B cell (primary cell): ENCODE measurements around the gene ACAP2. TPM values are rescaled to one million over a fixed set of nuclear protein-coding genes. Genes with fewer than 3 reads are reported as not detected.

Experiments
- ATAC-seq: fragments of 200-7000 bp; cut with Tn5 transposase; one replicate; pipeline ENCODE4 v1.10.0; 2021; ENCODE audit warnings: low read depth, mild to moderate bottlenecking, moderate number of reproducible peaks, moderate library complexity
- CTCF ChIA-PET: fragments of 350-600 bp; sonication (Branson Sonifier 250); formaldehyde crosslinking; loops from one replicate; lab custom pipeline; 2021; ENCODE audit warnings: antibody characterized with exemption, inconsistent platforms; lab: Charles Lee
- POLR2A ChIA-PET: fragments of 350-600 bp; sonication (Branson Sonifier 250); formaldehyde crosslinking; loops from one replicate; lab custom pipeline; 2021; ENCODE audit warnings: antibody characterized with exemption; lab: Charles Lee
- DNase-seq: peaks from one replicate; pipeline ENCODE4 v3.0.0; 2013
- H2AFZ ChIP-seq: 2 replicates; pipeline ENCODE4 v1.6.1; 2012; ENCODE audit warnings: mild to moderate bottlenecking, low read depth, low read length; ENCODE audit not compliant: insufficient read depth, poor library complexity, severe bottlenecking
- H3K27ac ChIP-seq, 2 donors: 1 replicate in 1 of 2; 2 replicates in 1 of 2; pipeline ENCODE4 v1.5.1; 2012 to 2013; ENCODE audit warnings: low read length in 2 of 2, mild to moderate bottlenecking in 2 of 2, moderate library complexity in 1 of 2
- H3K27me3 ChIP-seq, 4 experiments: fragments of 200-600 bp in 1 of 4; sonication (generic) in 1 of 4; replicated peaks in 1 of 4; 1 replicate in 2 of 4; 2 replicates in 2 of 4; pipeline versions ENCODE4 v1.6.1 to v1.7.0; 2013 to 2016; ENCODE audit warnings: low read length in 3 of 4, mild to moderate bottlenecking in 2 of 4, mixed read lengths in 1 of 4, moderate library complexity in 1 of 4; ENCODE audit not compliant: insufficient read depth in 4 of 4, control insufficient read depth in 3 of 4; ENCODE audit errors: control extremely low read depth in 1 of 4
- H3K36me3 ChIP-seq, 2 experiments: replicated peaks in 1 of 2; 1 replicate in 1 of 2; 2 replicates in 1 of 2; pipeline versions ENCODE4 v1.6.1 to v1.7.1; 2013; ENCODE audit warnings: low read length in 1 of 2; ENCODE audit not compliant: insufficient read depth in 2 of 2, control insufficient read depth in 1 of 2; ENCODE audit errors: control extremely low read depth in 1 of 2, extremely low read depth in 1 of 2
- H3K4me1 ChIP-seq, 2 donors: fragments of 200-600 bp in 1 of 2; sonication (generic) in 1 of 2; 1 replicate in 1 of 2; 2 replicates in 1 of 2; pipeline versions ENCODE4 v1.5.1 to v1.6.1; 2013 to 2017; ENCODE audit warnings: low read length in 2 of 2; ENCODE audit not compliant: control insufficient read depth in 2 of 2, insufficient read depth in 2 of 2
- H3K4me2 ChIP-seq: replicated peaks from 2 replicates; pipeline ENCODE3; 2012; ENCODE audit warnings: mild to moderate bottlenecking, low read depth, low read length; ENCODE audit not compliant: poor library complexity, severe bottlenecking
- H3K4me3 ChIP-seq, 5 experiments: fragments of 200-600 bp in 1 of 5; sonication (generic) in 1 of 5; 1 replicate in 3 of 5; 2 replicates in 2 of 5; pipeline versions ENCODE4 v1.5.1 to v1.7.0; 2011 to 2016; ENCODE audit warnings: low read length in 4 of 5, mild to moderate bottlenecking in 4 of 5, low read depth in 2 of 5, control low read depth in 1 of 5, moderate library complexity in 1 of 5; ENCODE audit not compliant: insufficient read depth in 1 of 5; ENCODE audit errors: control extremely low read depth in 1 of 5, extremely low read depth in 1 of 5
- H3K79me2 ChIP-seq: fragments of 200-600 bp; sonication (generic); one replicate; pipeline ENCODE4 v1.6.0; 2016; ENCODE audit warnings: low read length; ENCODE audit not compliant: control insufficient read depth, insufficient read depth
- H3K9ac ChIP-seq: fragments of 200-600 bp; sonication (generic); 2 replicates; pipeline ENCODE4 v1.6.1; 2017; ENCODE audit warnings: mild to moderate bottlenecking, low read length, moderate library complexity
- H3K9me3 ChIP-seq, 3 donors: one replicate each; pipeline versions ENCODE4 v1.6.1 to v1.7.1; 2013; ENCODE audit warnings: low read length in 2 of 3; ENCODE audit not compliant: control insufficient read depth in 2 of 3, insufficient read depth in 1 of 3; ENCODE audit errors: control extremely low read depth in 1 of 3
- H4K20me1 ChIP-seq: 2 replicates; pipeline ENCODE4 v1.6.0; 2012; ENCODE audit warnings: mild to moderate bottlenecking, low read length; ENCODE audit not compliant: insufficient read depth, control insufficient read depth, poor library complexity, severe bottlenecking
- H3K27ac Mint-ChIP-seq: one replicate; pipeline ENCODE4 v1.8.0; 2021; ENCODE audit warnings: mixed read lengths
- H3K27me3 Mint-ChIP-seq: one replicate; pipeline ENCODE4 v1.8.0; 2021; ENCODE audit warnings: mixed read lengths
- H3K4me1 Mint-ChIP-seq: one replicate; pipeline ENCODE4 v1.8.0; 2021; ENCODE audit warnings: mixed read lengths
- H3K4me3 Mint-ChIP-seq: one replicate; pipeline ENCODE4 v1.8.0; 2021; ENCODE audit warnings: mixed read lengths
- H3K9me3 Mint-ChIP-seq: one replicate; pipeline ENCODE4 v1.8.0; 2022; ENCODE audit warnings: mixed read lengths; ENCODE audit not compliant: insufficient read depth
- CTCF ChIP-seq: fragments of 200-600 bp; IDR thresholded peaks from one replicate; pipeline ENCODE4 v1.8.0; 2022; ENCODE audit warnings: antibody characterized with exemption, mild to moderate bottlenecking
- EZH2 ChIP-seq: IDR thresholded peaks from 2 replicates; pipeline ENCODE4 v1.6.1; 2012; ENCODE audit warnings: borderline replicate concordance, low read depth, mild to moderate bottlenecking, moderate library complexity, low read length; ENCODE audit not compliant: insufficient read depth, poor library complexity, severe bottlenecking
- WGBS: methylation state at CpG from one replicate; pipeline ENCODE4 v1.1.5; 2013; ENCODE audit warnings: missing lambda C conversion rate; ENCODE audit not compliant: insufficient coverage; 5-methylcytosine and 5-hydroxymethylcytosine counted together
- intact Hi-C: fragments of 100-400 bp; cut with micrococcal nuclease; formaldehyde crosslinking; loops from one replicate; pipeline ENCODE4 v1.10.0; 2022
- polyA plus RNA-seq: library from polyadenylated mRNA; depleted of rRNA; stranded (reverse); fragments of >200 nt; gene quantifications from 2 replicates; pipeline ENCODE4 v1.2.3, GENCODE V29; 2012
- total RNA-seq, 2 donors: library from RNA; stranded (reverse); fragments of 120-200 nt in 1 of 2; gene quantifications; 1 replicate in 1 of 2; 2 replicates in 1 of 2; pipeline versions ENCODE4 v1.2.3 to v1.2.4, GENCODE V29; 2013 to 2022

ACAP2 gene
- total and polyA plus RNA-seq, 2 donors (not counting 1 experiment from before 2014, with no cell fraction given): 18.6 to 113 TPM

GRCh38 chr3:195455789-195456188 lies 13.0 kb upstream of the ACAP2 start:
- H3K4me3 Mint-ChIP-seq: no peak overlapping the region
- H3K4me1 ChIP-seq: peaks cover 9 to 10% of the 10 kb centered on the region in 2 donors
- H4K20me1 ChIP-seq: no peaks in the 10 kb centered on the region
- H3K4me2 ChIP-seq: no peak overlapping the region
- H3K4me1 Mint-ChIP-seq: peaks cover 8% of the 10 kb centered on the region
- no peaks in the 10 kb centered on the region for H3K79me2 ChIP-seq
- H3K4me3 ChIP-seq: no peak overlapping the region
- 86% methylated on average over 1 of the region's 7 CpGs for WGBS
- ChIA-PET CTCF (interaction anchor here (0.7 kb wide), 1 partner anchor 172 kb away, joined by 3 read pairs; no protein-coding TSS in a partner anchor), POLR2A (no interaction called here)
- no peaks in the 10 kb centered on the region for H3K27me3 ChIP-seq
- H3K27ac Mint-ChIP-seq: no peak overlapping the region
- ATAC-seq: no peak
- no peak overlapping the region for H3K9ac ChIP-seq
- H3K9me3 Mint-ChIP-seq: no peaks in the 10 kb centered on the region
- DNase-seq: no peak
- no peak overlapping the region for H3K27ac ChIP-seq
- H2AFZ ChIP-seq: no peak overlapping the region
- intact Hi-C loops: no loop called here
- no peaks in the 10 kb centered on the region for H3K27me3 Mint-ChIP-seq
- no peak for TF ChIP-seq CTCF
- no peak for TF ChIP-seq EZH2
- H3K9me3 ChIP-seq: no peaks in the 10 kb centered on the region
- H3K36me3 ChIP-seq: no peaks in the 10 kb centered on the region

GRCh38 chr3:195453236-195453635 lies 10.4 kb upstream of the ACAP2 start:
- no peaks in the 10 kb centered on the region for H3K9me3 ChIP-seq
- no peaks in the 10 kb centered on the region for H3K27me3 ChIP-seq
- Mint-ChIP-seq H3K9me3 (no peaks in the 10 kb centered on the region), H3K27me3 (no peaks in the 10 kb centered on the region), H3K4me1 (peaks cover 4% of the 10 kb centered on the region), H3K27ac (no peak overlapping the region), H3K4me3 (no peak overlapping the region)
- peaks cover 2 to 3% of the 10 kb centered on the region in 2 donors for H3K4me1 ChIP-seq
- CTCF ChIA-PET: no interaction called here
- no peak overlapping the region for H3K9ac ChIP-seq
- TF ChIP-seq EZH2: no peak
- no peak for TF ChIP-seq CTCF
- H2AFZ ChIP-seq: no peak overlapping the region
- ATAC-seq (no peak), DNase-seq (no peak)
- WGBS: no CpG with 5 or more reads among the region's 3 CpGs
- H3K36me3 ChIP-seq: no peaks in the 10 kb centered on the region
- H3K4me2 ChIP-seq: no peak overlapping the region
- no peaks in the 10 kb centered on the region for H3K79me2 ChIP-seq
- no peak overlapping the region for H3K27ac ChIP-seq
- intact Hi-C loops: no loop called here
- H4K20me1 ChIP-seq: no peaks in the 10 kb centered on the region
- POLR2A ChIA-PET: no interaction called here
- no peak overlapping the region for H3K4me3 ChIP-seq
